Ovary (tissue), 9 donors: ENCODE measurements around the gene MIGA2. TPM values are rescaled to one million over a fixed set of nuclear protein-coding genes. Genes with fewer than 3 reads are reported as not detected.

ENCODE experiments used
- DNase-seq, 5 donors: peaks; one replicate each; pipeline ENCODE4 v3.0.0-alpha.2; 2019 to 2020
- H3K27ac ChIP-seq, 2 donors: fragments of 200-600 bp; one replicate each; pipeline versions ENCODE4 v1.5.1 to v1.8.0; 2019 to 2022
- H3K27me3 ChIP-seq: fragments of 200-600 bp; one replicate; pipeline ENCODE4 v1.8.0; 2022
- H3K36me3 ChIP-seq: fragments of 200-600 bp; sonication (generic); one replicate; pipeline ENCODE4 v1.5.1; 2019
- H3K4me1 ChIP-seq: one replicate; pipeline ENCODE4 v1.8.1; 2013; ENCODE audit warnings: mild to moderate bottlenecking, moderate library complexity; ENCODE audit not compliant: insufficient read depth
- H3K4me3 ChIP-seq: fragments of 200-600 bp; sonication (generic); one replicate; pipeline ENCODE4 v1.5.1; 2017
- H3K9me3 ChIP-seq, 2 donors: fragments of 200-600 bp in 1 of 2; sonication (generic) in 1 of 2; one replicate each; pipeline versions ENCODE4 v1.5.1 to v1.8.1; 2013 to 2019; ENCODE audit warnings: mild to moderate bottlenecking in 1 of 2, moderate library complexity in 1 of 2
- EP300 ChIP-seq: sonication (generic); formaldehyde crosslinking; IDR thresholded peaks from one replicate; pipeline ENCODE4 v1.6.1; 2017; ENCODE audit warnings: antibody characterized with exemption
- POLR2A ChIP-seq: fragments of 450-650 bp; IDR thresholded peaks from one replicate; pipeline ENCODE4 v1.6.1; 2017; ENCODE audit warnings: antibody characterized with exemption, mild to moderate bottlenecking, moderate library complexity
- WGBS, 3 donors: extraction: QIAGEN DNeasy Blood & Tissue Kit in 1 of 3; methylation state at CpG; one replicate each; pipeline versions ENCODE4 v1.1.5 to v1.1.7; 2013 to 2017; 5-methylcytosine and 5-hydroxymethylcytosine counted together
- intact Hi-C, 4 donors: fragments of 100-400 bp; cut with DNase I; formaldehyde crosslinking; loops; one replicate each; pipeline versions ENCODE4 v1.11.0 to v1.15.1; 2022 to 2023
- polyA plus RNA-seq, 2 donors: library from polyadenylated mRNA; stranded (reverse); fragments of 200-250 nt in 1 of 2; fragments of 350-450 nt in 1 of 2; fragmentation: Illumina TruSeq in 1 of 2; extraction: RNeasy Lipid Tissue Mini Kit (QIAGEN cat#74804) in 1 of 2; gene quantifications; one replicate each; pipeline ENCODE4 v1.2.3, GENCODE V29; 2013 to 2014
- total RNA-seq, 7 donors: library from RNA; depleted of rRNA in 2 of 7; stranded (reverse); fragments of >200 nt in 2 of 7; fragmentation: NEBNext Ultra II Directional in 3 of 7; extraction: Animal tissue kit (Norgen Biotek cat#: 25700) in 3 of 7; gene quantifications; one replicate each; pipeline versions ENCODE4 v1.1.0 to v1.2.4, GENCODE V29; 2016 to 2023
- TF ChIP-seq, protein P1 (sequence below), 3 donors: fragments of 450-650 bp in 2 of 3; fragments of 200-600 bp in 1 of 3; IDR thresholded peaks; one replicate each; pipeline versions ENCODE4 v1.5.1 to v1.8.0; 2016 to 2022; ENCODE audit warnings: antibody characterized with exemption in 3 of 3, mild to moderate bottlenecking in 1 of 3
- donor health status: DM: no; HTN: no; CAD: no; lungs with moderate emphysema.
- donor health status: DM: no; HTN: no; CAD: no.
- donor health status: Bipolar disorder and iron deficiency.
- donor health status: DM: yes; HTN: yes; CAD: no.
- donor health status: DM: no; HTN: no; CAD: no.
- donor health status: DM: yes; HTN: yes; CAD: no.

The MIGA2 gene
- total and polyA plus RNA-seq, 9 donors, result 2.5 to 36.5 (median 23.1) TPM

DNA sequence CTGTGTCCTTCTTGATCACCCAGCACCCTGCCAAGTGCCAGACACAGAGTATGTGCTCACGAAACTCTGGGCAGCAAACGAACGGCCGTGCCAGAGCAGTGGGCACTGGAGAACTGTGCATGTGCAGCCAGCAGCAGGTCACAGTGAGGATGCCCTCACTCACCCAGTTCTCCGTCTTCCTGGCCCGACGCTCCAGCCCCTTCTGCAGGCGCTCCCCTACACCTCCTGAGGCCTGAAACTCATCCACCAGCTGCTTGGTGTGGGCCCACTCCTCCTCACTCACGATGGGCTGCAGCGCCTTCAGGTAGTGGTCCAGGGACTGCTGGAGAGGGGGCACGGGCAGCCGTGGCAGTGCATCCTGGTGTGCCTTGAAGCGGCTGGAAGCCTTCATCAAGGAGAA, 71.2 kb downstream of the MIGA2 start:
- intact Hi-C loops, result no loop called here
- WGBS, 3 donors, result 86 to 92% (median 90%) methylated on average over 13 of the region's 13 CpGs
- Histone ChIP-seq H3K4me3 (no peak overlapping the region), H3K27me3 (no peaks in the 10 kb centered on the region), H3K27ac (no peak overlapping the region), H3K9me3 (no peaks in the 10 kb centered on the region), H3K36me3 (no peaks in the 10 kb centered on the region), H3K4me1 (peaks cover 5% of the 10 kb centered on the region)
- no peak for DNase-seq
- TF ChIP-seq EP300 (no peak), POLR2A (no peak)
- TF ChIP-seq, protein P1, sequence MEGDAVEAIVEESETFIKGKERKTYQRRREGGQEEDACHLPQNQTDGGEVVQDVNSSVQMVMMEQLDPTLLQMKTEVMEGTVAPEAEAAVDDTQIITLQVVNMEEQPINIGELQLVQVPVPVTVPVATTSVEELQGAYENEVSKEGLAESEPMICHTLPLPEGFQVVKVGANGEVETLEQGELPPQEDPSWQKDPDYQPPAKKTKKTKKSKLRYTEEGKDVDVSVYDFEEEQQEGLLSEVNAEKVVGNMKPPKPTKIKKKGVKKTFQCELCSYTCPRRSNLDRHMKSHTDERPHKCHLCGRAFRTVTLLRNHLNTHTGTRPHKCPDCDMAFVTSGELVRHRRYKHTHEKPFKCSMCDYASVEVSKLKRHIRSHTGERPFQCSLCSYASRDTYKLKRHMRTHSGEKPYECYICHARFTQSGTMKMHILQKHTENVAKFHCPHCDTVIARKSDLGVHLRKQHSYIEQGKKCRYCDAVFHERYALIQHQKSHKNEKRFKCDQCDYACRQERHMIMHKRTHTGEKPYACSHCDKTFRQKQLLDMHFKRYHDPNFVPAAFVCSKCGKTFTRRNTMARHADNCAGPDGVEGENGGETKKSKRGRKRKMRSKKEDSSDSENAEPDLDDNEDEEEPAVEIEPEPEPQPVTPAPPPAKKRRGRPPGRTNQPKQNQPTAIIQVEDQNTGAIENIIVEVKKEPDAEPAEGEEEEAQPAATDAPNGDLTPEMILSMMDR (IDR thresholded peaks at IDR 0.05), result no peak

DNA sequence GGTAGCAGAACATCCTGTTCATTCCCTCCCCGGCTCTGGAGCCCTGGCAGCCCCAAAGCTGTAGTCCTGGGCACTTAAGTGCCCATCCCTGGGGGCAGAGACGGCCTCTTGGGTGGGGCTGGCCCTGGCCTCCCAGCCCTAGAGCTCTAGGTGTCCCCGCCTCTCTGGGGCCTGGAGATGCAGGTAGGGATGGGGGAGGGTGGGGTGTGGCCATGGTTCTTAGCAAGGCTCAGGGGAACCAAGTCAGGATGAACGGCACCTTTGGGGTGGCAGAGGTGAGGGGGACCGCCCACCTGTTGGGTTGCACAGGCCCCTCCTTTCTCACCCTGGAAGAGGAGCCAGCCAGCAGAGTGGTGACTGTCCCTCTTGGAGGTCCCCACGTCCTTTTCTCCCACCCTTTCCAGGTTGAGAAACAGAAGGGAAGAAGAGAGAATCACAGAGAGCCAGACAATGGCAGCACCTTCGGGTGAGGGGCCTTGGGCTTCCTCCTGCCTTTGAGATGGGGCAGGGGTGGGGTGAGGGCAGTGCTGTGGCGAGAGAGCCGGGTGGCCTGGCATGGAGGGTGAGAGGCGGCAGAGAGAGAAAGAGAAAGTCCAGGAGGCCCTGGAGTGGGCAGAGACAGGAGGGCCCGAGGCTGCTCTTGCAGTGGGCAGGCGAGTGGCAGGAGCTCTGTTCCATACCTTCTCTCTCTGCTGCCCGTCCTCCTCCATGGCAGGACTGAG, 71.8 kb downstream of the MIGA2 start:
- no peaks in the 10 kb centered on the region for H3K27me3 ChIP-seq
- no peaks in the 10 kb centered on the region for H3K9me3 ChIP-seq
- DNase-seq, result no peak
- no peaks in the 10 kb centered on the region for H3K36me3 ChIP-seq
- H3K4me1 ChIP-seq, result peaks cover 5% of the 10 kb centered on the region
- intact Hi-C loops, result no loop called here
- H3K4me3 ChIP-seq, result no peak overlapping the region
- H3K27ac ChIP-seq, result no peak overlapping the region
- TF ChIP-seq POLR2A (no peak), EP300 (no peak)
- TF ChIP-seq, protein P1 (IDR thresholded peaks at IDR 0.05), result no peak
- WGBS, 3 donors, result 90 to 94% (median 91%) methylated on average over 13 of the region's 13 CpGs

DNA sequence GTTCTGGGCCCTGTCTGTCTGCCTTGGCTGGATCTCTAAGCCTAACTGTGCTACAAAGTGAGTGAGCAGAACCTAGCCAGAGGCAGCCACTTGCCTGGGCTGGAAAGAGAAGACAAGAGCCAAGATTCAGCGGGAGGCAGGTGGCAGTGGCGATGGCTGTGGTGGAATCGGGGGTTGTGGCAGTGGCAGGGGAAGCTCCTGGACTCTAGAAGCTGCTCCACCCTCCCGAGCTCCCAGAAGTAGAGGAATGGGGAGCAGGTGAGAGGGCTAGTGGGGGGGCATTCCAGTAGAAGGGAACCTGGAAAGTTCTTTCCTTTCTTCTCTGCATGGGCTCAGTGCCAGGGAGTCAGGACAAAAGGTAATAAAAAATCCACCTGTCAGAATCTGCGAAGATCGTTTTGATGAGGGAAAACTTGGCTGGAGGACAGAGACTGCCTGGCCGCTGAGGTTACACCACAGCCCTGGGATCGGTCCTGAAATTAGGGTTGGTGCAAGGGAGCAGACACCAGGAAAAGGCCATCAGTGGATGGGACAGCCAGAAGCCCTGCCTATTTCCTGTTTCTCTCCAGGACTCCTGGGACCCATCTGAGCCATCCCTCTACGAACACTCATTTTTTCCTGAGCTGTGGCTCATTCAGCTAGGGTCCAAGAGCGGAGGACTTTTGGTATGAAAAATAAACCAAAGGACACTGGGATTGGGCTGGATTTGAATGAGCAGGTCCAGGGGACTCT, 72.5 kb downstream of the MIGA2 start:
- TF ChIP-seq POLR2A (no peak), EP300 (no peak)
- peaks cover 5% of the 10 kb centered on the region for H3K4me1 ChIP-seq
- no peaks in the 10 kb centered on the region for H3K9me3 ChIP-seq
- WGBS, 3 donors, result 78 to 85% (median 84%) methylated on average over 10 of the region's 10 CpGs
- no peaks in the 10 kb centered on the region for H3K36me3 ChIP-seq
- H3K27ac ChIP-seq, result no peak overlapping the region
- intact Hi-C loops, result no loop called here
- H3K27me3 ChIP-seq, result no peaks in the 10 kb centered on the region
- DNase-seq, result no peak
- peak overlapping the region; percentile 78 for H3K4me3 ChIP-seq

DNA sequence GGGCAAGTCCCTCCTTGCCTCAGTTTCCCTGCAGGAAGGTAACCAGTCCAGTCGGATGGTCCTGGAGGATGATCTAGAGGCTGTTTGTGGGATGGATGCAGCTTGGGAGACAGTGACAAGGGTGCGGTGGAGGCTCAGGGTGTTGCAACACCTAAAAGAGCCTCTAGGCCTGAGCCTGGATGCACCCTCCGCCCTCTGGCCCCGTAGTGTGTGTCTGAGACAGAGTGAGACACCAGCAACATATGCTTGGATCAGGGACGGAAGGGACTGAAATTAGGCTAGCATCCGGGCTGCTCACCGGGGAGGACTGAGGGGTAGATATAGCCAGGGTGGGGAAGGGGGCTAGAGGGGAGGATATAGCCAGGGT, 73.1 kb downstream of the MIGA2 start:
- peaks cover 5% of the 10 kb centered on the region for H3K4me1 ChIP-seq
- peak in 1 of 5 donors; percentile 56 for DNase-seq
- WGBS, 3 donors, result 75 to 92% (median 85%) methylated on average over 7 of the region's 7 CpGs
- intact Hi-C loops, result no loop called here
- H3K27me3 ChIP-seq, result no peaks in the 10 kb centered on the region
- no peaks in the 10 kb centered on the region for H3K36me3 ChIP-seq
- no peak for TF ChIP-seq POLR2A
- TF ChIP-seq EP300, result no peak
- TF ChIP-seq, protein P1 (IDR thresholded peaks at IDR 0.05), result no peak
- H3K27ac ChIP-seq, result peak overlapping the region in 1 of 2 donors; percentile 23
- peak overlapping the region; percentile 78 for H3K4me3 ChIP-seq
- H3K9me3 ChIP-seq, result no peaks in the 10 kb centered on the region
